Measurements from ENCODE around the gene TIGD1. TPM values are rescaled to one million over a fixed set of nuclear protein-coding genes. Genes with fewer than 3 reads are reported as not detected.

The TIGD1 gene
- total and polyA plus RNA-seq, 7 donors = 2.3 to 6.8 (median 4.1) TPM

DNA sequence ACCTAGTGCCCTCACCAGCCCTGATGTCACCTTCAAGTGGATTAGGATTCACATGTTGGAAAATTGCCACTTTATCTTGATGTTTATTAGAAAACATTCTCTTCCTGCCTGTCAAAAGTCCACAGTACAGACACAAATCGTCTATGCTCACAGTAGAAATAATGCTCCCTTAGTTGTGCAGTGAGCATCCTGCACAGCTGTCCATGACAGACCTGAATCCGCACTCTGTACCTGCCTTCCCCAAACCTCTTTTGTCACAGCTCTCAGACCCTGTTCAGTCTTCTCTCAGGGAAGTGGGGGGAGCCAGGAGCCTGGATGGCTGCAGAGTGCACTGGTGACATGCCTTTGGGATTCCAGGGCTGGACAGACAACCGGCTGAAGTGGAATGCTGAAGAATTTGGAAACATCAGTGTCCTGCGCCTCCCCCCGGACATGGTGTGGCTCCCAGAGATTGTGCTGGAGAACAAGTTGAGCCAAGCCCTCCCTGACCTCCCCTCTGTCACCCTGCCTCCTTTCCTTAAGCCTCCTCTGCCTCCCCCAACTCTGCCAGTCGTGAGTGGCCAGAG, 22.4 kb downstream of the TIGD1 start:
- ATAC-seq = no peak

GRCh38 chr2:232526372-232526941, 23.9 kb downstream of the TIGD1 start:
- H3K4me1 ChIP-seq = peaks cover 55% of the 10 kb centered on the region
- peak; percentile 3 to 35 (median 8) for ATAC-seq
- intact Hi-C loops (cut with DNase I) = loop anchor here in 1 of 2 donors (2.0 kb wide), 2 partner anchors 22 to 42 kb away; no protein-coding TSS in a partner anchor
- no peaks in the 10 kb centered on the region for H3K9me3 ChIP-seq
- H3K27ac ChIP-seq = peak overlapping the region; percentile 98
- DNase-seq = peak in 1 of 2 donors; percentile 56
- peaks cover 0 to 12% (median 0%) of the 10 kb centered on the region in 3 donors for H3K27me3 ChIP-seq (ENCODE audit: insufficient read depth in 3 of 3, low read length in 2 of 3)
- TF ChIP-seq, protein P1, sequence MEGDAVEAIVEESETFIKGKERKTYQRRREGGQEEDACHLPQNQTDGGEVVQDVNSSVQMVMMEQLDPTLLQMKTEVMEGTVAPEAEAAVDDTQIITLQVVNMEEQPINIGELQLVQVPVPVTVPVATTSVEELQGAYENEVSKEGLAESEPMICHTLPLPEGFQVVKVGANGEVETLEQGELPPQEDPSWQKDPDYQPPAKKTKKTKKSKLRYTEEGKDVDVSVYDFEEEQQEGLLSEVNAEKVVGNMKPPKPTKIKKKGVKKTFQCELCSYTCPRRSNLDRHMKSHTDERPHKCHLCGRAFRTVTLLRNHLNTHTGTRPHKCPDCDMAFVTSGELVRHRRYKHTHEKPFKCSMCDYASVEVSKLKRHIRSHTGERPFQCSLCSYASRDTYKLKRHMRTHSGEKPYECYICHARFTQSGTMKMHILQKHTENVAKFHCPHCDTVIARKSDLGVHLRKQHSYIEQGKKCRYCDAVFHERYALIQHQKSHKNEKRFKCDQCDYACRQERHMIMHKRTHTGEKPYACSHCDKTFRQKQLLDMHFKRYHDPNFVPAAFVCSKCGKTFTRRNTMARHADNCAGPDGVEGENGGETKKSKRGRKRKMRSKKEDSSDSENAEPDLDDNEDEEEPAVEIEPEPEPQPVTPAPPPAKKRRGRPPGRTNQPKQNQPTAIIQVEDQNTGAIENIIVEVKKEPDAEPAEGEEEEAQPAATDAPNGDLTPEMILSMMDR (IDR thresholded peaks at IDR 0.05) = no peak
- peak overlapping the region; percentile 81 for H3K4me3 ChIP-seq
- H3K36me3 ChIP-seq (ENCODE audit: insufficient read depth in 1 of 2, low read depth in 1 of 2) = peaks cover 0 to 24% of the 10 kb centered on the region in 2 donors
- 35 to 51% (median 41%) methylated on average over 13 of the region's 13 CpGs for WGBS, 3 donors

More for the DNA sequence above, 22.4 kb downstream of the TIGD1 start:
- Histone ChIP-seq H3K27ac (peak overlapping the region; percentile 98), H3K4me3 (peak overlapping the region; percentile 81), H3K4me1 (peaks cover 43% of the 10 kb centered on the region), H3K36me3 (ENCODE audit: insufficient read depth in 1 of 2, low read depth in 1 of 2) (peaks cover 0 to 37% of the 10 kb centered on the region in 2 donors), H3K27me3 (ENCODE audit: insufficient read depth in 3 of 3, low read length in 2 of 3) (peaks cover 0 to 8% (median 0%) of the 10 kb centered on the region in 3 donors), H3K9me3 (no peaks in the 10 kb centered on the region)
- TF ChIP-seq, protein P1 (IDR thresholded peaks at IDR 0.05) = no peak
- WGBS, 3 donors = 64 to 84% (median 66%) methylated on average over 6 of the region's 6 CpGs
- intact Hi-C loops (cut with DNase I) = loop anchor here in 1 of 2 donors (2.0 kb wide), 2 partner anchors 21 to 41 kb away; no protein-coding TSS in a partner anchor
- peak in 1 of 2 donors; percentile 34 for DNase-seq

DNA sequence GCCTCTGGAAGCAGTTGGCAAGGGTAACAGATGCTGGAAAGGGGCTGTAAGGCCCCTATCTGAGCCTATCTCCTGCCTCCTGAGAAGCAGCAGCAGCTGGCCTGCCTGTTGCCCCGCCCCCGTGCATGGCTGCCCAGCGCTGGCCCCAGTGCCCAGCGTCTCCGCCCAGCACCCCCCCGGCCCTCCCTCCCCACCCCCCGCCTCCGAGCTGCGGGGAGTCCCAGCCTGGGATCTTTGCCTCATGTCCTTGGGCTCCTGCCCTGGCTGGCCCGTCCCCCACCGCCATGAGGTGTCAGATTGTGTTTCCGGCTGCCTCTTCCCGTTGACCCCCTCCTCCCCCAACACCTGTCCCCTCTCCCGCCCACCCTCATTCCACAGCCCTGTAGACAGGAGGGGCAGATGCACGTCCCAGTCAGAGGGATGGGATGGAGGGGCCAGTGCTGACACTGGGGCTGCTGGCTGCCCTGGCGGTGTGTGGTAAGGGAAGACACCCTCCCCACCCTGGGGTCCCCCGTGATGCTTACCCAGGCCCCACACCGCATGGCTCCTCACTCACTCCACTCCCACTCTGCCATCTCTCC, 24.5 kb downstream of the TIGD1 start, which contains the start of gene CHRND:
CHRND (plus strand) TSS at position 370 of the 581 bp plus-strand sequence; CDS start at position 426, 56 bp downstream.
- Histone ChIP-seq H3K27me3 (ENCODE audit: insufficient read depth in 3 of 3, low read length in 2 of 3) (peaks cover 0 to 12% (median 0%) of the 10 kb centered on the region in 3 donors), H3K4me3 (peak within 1 kb of the TSS; percentile 81), H3K4me1 (peaks cover 55% of the 10 kb centered on the region), H3K27ac (peak within 1 kb of the TSS; percentile 98), H3K9me3 (no peaks in the 10 kb centered on the region), H3K36me3 (ENCODE audit: insufficient read depth in 1 of 2, low read depth in 1 of 2) (peaks cover 0 to 18% of the 10 kb centered on the region in 2 donors)
- TF ChIP-seq, protein P1 (IDR thresholded peaks at IDR 0.05) = no peak
- DNase-seq = peak; percentile 81 to 93
- peak; percentile 66 to 74 (median 70) for ATAC-seq
- intact Hi-C loops (cut with DNase I) = loop anchor here in 1 of 2 donors (2.0 kb wide), 2 partner anchors 23 to 43 kb away; no protein-coding TSS in a partner anchor
- 3 to 13% (median 9%) methylated on average over 11 to 18 of the region's 18 CpGs for WGBS, 3 donors

DNA sequence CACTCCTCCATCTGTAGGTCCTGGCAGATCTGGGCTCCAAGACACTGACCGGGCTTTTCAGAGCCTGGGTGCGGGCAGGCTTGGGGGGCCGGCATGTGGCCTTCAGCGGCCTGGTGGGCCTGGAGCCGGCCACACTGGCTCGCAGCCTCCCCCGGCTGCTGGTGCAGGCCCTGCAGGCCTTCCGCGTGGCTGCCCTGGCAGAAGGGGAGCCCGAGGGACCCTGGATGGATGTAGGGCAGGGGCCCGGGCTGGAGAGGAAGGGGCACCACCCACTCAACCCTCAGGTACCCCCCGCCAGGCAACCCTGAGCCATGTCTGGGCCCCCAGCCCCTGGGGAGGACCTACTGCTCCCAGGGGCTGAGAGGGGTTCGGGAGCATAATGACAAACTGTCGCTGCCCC, 25.2 kb downstream of the TIGD1 start:
- DNase-seq = peak in 1 of 2 donors; percentile 56
- TF ChIP-seq, protein P1 (IDR thresholded peaks at IDR 0.05) = no peak
- peaks cover 0 to 11% of the 10 kb centered on the region in 2 donors for H3K36me3 ChIP-seq (ENCODE audit: insufficient read depth in 1 of 2, low read depth in 1 of 2)
- ATAC-seq = peak in 2 of 4 donors; percentile 7 to 28
- H3K9me3 ChIP-seq = no peaks in the 10 kb centered on the region
- peak overlapping the region; percentile 98 for H3K27ac ChIP-seq
- H3K4me3 ChIP-seq = peak overlapping the region; percentile 81
- 38 to 49% (median 42%) methylated on average over 11 to 14 of the region's 14 CpGs for WGBS, 3 donors
- intact Hi-C loops (cut with DNase I) = no loop called here
- H3K27me3 ChIP-seq (ENCODE audit: insufficient read depth in 3 of 3, low read length in 2 of 3) = peaks cover 0 to 12% (median 0%) of the 10 kb centered on the region in 3 donors
- peaks cover 55% of the 10 kb centered on the region for H3K4me1 ChIP-seq
